ENCODE measurements around the gene SPPL2B.

DNA sequence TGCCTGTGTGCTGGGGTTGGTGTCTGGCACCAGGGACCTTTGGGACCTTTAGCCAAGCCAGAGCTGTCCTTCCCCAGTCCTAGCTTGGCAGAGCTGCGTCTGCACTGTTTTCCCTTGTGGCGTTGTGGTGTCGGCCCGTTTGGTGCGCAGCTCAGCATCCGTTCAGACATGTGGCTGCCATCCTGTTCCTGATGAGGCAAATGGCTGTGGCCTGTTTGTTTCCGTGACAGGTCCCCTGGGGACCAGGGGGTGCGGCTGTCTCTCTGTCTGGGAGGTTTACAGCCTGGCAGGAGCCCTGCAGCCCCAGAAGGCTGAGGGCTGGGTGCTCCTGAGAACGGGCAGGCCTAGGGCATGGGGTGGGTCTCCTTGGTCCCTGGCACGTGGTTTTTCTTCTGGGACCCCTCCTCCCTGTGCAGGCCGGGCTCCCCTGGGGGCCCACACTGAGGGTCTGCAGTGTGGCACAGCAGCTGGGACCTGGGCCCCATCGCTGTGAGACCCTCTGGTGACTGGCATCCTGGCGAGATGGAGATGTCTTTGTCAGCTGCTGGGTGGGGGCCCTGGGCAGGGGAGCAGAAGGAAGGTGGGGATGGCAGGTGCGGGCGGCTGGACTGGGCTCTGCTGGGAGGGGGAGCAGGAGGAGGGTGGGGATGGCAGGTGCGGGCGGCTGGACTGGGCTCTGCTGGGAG lies 4.0 kb downstream of the SPPL2B start:
- TF ChIP-seq, protein P1, sequence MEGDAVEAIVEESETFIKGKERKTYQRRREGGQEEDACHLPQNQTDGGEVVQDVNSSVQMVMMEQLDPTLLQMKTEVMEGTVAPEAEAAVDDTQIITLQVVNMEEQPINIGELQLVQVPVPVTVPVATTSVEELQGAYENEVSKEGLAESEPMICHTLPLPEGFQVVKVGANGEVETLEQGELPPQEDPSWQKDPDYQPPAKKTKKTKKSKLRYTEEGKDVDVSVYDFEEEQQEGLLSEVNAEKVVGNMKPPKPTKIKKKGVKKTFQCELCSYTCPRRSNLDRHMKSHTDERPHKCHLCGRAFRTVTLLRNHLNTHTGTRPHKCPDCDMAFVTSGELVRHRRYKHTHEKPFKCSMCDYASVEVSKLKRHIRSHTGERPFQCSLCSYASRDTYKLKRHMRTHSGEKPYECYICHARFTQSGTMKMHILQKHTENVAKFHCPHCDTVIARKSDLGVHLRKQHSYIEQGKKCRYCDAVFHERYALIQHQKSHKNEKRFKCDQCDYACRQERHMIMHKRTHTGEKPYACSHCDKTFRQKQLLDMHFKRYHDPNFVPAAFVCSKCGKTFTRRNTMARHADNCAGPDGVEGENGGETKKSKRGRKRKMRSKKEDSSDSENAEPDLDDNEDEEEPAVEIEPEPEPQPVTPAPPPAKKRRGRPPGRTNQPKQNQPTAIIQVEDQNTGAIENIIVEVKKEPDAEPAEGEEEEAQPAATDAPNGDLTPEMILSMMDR (IDR thresholded peaks at IDR 0.05) = no peak
- TF ChIP-seq POLR2A (IDR thresholded peaks at IDR 0.05) = no peak
